Breast epithelium (tissue), 3 donors: ENCODE results near the gene CMTM6.
"Not testable (repeated sequence)": the region's sequence is repeated elsewhere in the genome, so short reads cannot be mapped to it uniquely, and the experiment has no call there.

Experiments used
- POLR2A ChIP-seq: fragments of 450-650 bp; IDR thresholded peaks from one replicate; pipeline ENCODE4 v1.6.1; 2016; ENCODE audit warnings: antibody characterized with exemption, mild to moderate bottlenecking, moderate library complexity
- TF ChIP-seq, protein P1 (sequence below), 3 donors: fragments of 450-650 bp; IDR thresholded peaks; one replicate each; pipeline ENCODE4 v1.5.1; 2016 to 2017; ENCODE audit warnings: antibody characterized with exemption in 3 of 3, mild to moderate bottlenecking in 3 of 3, moderate library complexity in 3 of 3

DNA sequence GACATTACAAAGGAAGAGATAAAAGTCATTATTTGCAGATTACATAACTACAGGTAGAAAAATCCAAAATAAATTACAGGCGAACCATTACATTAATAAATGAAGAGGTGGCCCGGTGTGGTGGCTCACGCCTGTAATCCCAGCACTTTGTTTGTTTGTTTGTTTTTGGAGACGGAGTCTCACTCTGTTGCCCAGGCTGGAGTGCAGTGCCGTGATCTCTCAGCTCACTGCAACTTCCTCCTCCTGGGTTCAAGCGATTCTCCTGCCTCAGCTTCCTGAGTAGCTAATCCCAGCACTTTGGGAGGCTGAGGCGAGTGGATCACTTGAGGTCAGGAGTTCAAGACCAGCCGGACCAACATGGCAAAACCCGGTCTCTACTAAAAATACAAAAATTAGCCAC, 14.1 kb upstream of the CMTM6 start:
- TF ChIP-seq, protein P1, sequence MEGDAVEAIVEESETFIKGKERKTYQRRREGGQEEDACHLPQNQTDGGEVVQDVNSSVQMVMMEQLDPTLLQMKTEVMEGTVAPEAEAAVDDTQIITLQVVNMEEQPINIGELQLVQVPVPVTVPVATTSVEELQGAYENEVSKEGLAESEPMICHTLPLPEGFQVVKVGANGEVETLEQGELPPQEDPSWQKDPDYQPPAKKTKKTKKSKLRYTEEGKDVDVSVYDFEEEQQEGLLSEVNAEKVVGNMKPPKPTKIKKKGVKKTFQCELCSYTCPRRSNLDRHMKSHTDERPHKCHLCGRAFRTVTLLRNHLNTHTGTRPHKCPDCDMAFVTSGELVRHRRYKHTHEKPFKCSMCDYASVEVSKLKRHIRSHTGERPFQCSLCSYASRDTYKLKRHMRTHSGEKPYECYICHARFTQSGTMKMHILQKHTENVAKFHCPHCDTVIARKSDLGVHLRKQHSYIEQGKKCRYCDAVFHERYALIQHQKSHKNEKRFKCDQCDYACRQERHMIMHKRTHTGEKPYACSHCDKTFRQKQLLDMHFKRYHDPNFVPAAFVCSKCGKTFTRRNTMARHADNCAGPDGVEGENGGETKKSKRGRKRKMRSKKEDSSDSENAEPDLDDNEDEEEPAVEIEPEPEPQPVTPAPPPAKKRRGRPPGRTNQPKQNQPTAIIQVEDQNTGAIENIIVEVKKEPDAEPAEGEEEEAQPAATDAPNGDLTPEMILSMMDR (IDR thresholded peaks at IDR 0.05), result not testable (repeated sequence)
- TF ChIP-seq POLR2A, result not testable (repeated sequence)
